CD4-positive, alpha-beta T cell treated with Interleukin-17A for 4 hours (primary cell): ENCODE measurements around the gene COX7A2L.
"Not testable (repeated sequence)": the region's sequence is repeated elsewhere in the genome, so short reads cannot be mapped to it uniquely, and the experiment has no call there.

Source experiments
- DNase-seq: peaks from one replicate; pipeline ENCODE4 v3.0.0-alpha.2; 2020; ENCODE audit warnings: mixed read lengths

Gene COX7A2L

DNA sequence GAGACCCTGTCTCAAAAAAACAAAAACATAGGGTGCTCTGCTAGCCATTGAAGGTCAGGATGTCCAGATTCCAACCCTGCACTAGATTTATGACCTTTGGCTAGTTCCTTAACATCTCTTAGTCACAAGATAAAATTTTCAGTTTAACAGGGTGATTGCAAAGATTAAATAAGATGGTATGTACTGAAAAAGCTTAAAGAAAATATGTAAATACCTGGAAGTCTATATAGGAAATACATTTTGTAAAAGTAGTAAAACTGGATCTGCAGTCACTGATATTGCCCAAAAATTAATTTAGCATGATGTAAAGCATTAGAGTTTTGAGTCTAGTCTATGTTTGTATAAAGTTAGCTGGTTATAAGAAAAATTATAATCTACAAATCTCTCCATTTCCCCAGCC lies 5.4 kb upstream of the COX7A2L start:
- DNase-seq, result no peak

- DNase-seq, result no peak
Observed at GRCh38 chr2:42364658-42365057, 3.6 kb upstream of the COX7A2L start.

GRCh38 chr2:42363413-42363812 lies 2.4 kb upstream of the COX7A2L start:
- no peak for DNase-seq

DNA sequence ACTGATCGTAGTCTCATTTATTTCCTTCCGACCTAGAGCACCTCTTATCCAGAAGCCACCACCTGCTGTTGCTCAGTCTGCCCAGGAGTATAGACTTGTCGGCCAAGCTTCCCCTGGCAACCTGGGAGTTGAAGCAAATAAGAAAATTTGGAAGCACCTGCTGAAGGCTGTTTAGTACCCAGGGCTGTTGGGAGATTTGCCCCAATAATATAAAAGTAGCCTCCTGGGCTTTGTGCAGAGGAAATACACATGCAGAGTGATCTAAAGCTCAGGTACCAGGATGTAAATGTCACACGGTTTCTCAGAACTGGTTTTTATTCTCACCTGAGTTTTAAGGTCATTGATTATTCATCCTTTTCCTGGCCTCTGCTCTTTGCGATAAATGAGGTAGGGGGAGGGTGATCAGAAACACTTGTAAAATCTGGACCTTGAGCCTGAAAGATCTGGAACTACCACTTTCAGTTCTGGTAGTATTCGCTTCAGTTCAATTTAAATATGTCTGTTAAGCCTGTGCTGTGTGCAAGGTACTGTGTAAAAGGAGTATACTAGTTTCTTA lies 789 bp upstream of the COX7A2L start:
- DNase-seq, result no peak

DNA sequence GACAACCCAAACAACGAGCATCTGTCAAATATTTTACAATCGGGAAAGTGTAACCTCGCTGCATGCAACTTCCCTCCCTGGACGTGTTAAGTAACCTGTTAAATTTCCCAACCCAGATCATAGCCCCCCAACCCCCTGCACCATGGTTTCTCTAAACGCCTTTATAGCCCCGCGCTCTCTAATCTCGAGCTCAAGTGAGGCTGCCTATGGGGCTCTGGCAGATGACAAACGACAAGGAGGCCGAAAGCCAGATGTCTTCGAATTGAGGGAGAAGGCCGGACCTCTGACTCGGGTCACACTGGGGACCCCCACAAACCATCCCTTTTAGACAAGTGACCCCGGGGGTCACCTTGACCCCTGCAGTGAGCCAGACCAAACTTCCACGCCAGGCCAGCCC lies 526 bp downstream of the COX7A2L start:
- no peak for DNase-seq

DNA sequence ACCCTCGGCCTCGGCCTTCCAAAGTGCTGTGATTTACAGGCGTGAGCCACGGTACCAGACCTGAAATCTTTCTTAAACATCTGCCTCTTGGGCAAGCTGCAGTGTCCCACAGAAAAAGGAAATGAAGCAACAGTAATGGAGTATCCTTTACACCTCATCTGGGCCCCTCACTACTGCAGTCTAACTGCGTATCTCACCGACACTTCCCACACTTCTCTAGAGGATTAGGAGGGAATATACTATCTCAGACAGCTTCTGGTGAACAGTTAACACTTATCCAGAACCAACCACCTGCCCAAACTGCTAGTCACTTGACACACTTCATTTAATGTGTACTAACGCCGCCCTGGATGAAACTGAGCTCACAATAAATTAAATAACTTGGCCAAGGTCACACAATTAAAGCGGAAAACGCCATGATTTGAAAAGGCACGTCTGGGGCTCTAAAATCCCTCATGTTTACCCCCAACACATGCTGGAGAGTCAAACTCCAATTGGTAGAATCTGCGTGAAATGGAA lies 993 bp downstream of the COX7A2L start:
- no peak for DNase-seq

GRCh38 chr2:42359304-42359964 lies 1.6 kb downstream of the COX7A2L start:
- no peak for DNase-seq

DNA sequence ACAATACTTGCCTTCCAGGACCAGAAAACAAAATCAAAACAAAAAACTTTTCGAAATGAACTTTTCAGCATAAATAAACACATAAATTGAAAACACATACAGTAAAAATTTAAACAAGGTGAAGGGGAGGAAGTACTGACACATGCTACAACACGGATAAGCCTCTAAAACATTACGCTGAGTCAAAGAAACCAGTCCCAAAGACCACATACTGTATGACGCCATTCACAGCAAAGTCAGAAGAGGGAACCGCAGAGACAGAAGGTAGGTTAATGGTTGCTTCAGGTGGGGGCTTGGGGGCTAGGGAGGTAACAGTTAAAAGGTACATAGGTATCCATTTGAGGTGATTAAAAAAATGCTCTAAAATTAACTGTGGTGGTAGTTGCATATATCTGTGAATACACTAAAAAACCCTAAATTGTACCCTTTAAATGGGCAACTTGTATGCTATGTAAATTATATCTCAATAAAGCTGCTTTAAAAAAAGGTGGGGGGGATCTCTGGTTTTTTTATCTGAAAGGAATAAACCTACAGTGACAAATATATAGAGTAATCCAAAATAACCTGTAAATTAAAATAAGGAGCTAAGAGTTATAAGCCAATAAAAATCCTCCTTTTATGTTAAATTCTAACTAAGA lies 7.1 kb downstream of the COX7A2L start:
- DNase-seq, result no peak

DNA sequence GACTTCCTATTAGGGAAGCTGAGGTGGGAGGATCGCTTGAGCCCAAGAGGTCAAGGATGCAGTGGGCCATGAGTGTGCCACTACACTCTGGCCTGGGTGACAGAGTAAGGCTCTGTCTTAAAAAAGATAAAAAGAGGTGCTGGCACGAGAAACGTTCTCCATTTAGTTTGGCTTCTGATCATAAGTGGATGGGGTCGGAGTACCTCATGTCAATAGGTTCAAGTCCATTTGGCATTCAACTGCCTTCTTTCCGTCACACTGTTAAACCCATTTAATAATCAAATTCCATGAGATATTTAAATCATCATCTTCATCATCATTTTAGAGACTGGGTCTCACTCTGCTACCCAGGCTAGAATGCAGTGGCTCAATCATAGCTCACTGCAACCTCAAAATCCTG lies 9.2 kb downstream of the COX7A2L start:
- DNase-seq, result no peak

DNA sequence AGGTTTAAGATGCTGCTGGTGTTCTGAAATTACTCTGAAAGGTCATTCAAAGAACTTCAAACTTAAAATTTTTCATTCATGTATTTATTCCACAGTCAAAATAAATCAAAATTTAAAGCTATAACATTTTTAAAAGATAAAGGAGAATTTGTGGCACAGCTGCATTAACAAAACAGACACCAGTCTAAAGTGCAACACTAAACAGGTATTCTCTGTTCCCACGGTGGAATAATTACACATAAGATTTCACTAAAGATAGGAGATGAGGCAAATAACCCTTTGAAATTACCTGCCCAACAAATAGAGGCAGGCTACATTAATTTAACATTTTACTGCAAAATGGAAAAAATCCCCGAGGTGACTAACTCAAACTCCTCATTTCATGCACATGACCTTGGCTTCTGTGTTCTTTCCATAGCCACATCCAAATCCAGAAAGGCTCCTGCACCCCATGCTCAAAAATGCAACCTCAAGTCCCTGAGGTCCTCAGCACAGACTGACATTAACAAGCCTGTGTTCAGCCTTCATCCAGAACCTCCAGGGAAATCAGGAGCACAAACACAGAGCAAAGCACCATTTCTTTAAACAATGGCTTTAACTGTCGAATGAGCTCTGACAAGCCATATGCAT lies 10.5 kb downstream of the COX7A2L start:
- no peak for DNase-seq

- DNase-seq, result no peak
Observed at GRCh38 chr2:42348113-42348805, 12.8 kb downstream of the COX7A2L start.

GRCh38 chr2:42347518-42347917 lies 13.5 kb downstream of the COX7A2L start:
- not testable (repeated sequence) for DNase-seq

DNA sequence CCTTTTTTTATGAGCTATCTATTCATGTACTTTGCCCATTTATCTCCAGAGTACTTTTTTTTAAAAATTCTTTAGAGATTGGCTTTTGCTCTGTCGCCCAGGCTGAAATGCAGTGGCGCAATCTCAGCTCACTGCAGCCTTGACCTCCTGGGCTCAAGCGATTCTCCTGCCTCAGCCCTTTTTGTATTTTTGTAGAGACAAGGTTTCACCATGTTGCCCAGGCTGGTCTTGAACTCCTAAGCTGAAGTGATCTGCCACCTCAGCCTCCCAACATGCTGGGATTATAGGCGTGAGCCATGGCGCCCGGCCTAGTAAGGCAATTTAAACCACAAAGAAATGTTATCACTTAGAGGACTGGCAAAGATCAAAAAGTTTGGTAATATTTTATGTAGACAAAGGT lies 14.2 kb downstream of the COX7A2L start:
- DNase-seq, result not testable (repeated sequence)

- DNase-seq, result no peak
Observed at GRCh38 chr2:42345986-42346385, 15.0 kb downstream of the COX7A2L start.

DNA sequence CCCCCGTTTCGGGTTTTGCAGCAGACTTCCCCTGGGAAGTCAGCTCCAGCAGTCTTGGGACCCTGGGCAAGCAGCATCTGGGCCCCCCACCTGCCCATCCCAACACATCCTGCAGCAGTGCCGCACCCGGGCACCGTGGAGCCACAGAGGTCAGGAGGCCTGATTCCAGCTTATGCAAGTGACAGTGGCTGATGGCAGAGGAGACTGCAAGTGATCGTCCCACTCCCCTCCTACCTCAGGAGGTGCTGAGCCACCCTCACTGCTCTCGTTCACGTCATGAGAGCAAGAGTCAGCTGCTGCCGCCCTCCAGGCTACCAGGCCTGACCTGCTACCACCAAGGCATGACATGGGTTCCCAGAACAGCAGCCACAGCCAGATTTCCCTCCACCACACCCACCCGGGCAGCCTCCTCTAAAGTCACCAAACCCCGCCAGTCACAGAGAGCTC lies 18.2 kb downstream of the COX7A2L start:
- no peak for DNase-seq

GRCh38 chr2:42342061-42342794 lies 18.8 kb downstream of the COX7A2L start:
- DNase-seq, result no peak

DNA sequence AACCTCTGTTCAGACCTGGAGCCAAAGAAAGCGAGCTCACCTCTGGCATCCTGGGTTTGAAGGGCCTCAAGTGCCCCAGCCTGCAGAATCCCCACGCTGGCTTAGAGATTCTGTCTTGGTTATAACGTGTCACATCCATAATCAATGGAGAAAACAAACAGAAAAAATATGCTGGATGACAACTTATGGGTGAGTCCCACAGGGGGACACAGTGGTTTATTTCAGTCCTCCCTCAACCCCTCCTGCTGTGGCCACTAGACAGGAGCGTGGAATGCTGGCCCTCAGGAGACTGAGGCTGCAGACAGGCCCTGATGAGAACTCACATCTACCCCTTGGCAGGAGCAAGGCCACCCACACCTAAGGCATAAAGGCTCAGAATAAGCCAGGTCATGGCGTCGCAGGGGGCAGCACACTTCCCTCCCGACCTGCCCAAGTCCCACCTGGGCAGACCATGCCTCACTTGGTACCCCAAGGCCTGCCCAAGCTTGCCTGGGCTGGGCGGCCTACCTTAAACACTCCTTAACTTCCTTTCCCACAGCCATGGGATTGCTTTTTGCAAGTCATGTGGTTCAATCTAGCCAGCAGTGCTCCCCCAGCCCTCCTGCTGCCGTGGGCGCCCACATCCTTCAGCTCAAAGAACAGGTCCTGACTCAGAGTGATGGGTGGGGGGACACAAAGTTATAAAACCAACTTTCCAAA lies 19.9 kb downstream of the COX7A2L start:
- DNase-seq, result no peak

- DNase-seq, result no peak
Observed at GRCh38 chr2:42340045-42340937, 20.7 kb downstream of the COX7A2L start.

- DNase-seq, result no peak
Observed at GRCh38 chr2:42339191-42339912, 21.7 kb downstream of the COX7A2L start.
